GM19025 (cell line): ENCODE data around the gene GTF3C6.
"Not testable (repeated sequence)": the region's sequence is repeated elsewhere in the genome, so short reads cannot be mapped to it uniquely, and the experiment has no call there.

ENCODE experiments used
- ATAC-seq: cut with Tn5 transposase; IDR thresholded peaks from one replicate; pipeline ENCODE4 v1.9.1; 2021; ENCODE audit warnings: mild to moderate bottlenecking, low read depth, moderate library complexity; ENCODE audit not compliant: unreplicated experiment

Gene GTF3C6

DNA sequence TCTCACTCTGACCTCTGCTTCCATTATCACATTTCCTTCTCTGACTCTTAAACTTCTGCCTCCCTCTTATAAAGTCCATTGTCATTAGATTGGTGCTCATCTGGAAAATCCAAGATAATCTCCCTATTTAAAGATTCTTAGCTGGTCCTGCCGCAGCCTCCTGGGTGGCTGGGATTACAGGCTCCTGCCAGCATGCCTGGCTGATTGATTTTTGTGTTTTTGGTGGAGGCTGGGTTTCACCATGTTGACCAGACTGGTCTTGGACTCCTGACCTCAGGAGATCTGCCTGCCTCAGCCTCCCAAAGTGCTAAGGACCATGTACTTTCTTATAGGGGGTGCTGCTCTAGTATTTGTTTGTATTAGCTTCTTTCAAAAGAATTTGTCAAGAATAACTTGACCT lies 18.1 kb downstream of the GTF3C6 start:
- no peak for ATAC-seq

DNA sequence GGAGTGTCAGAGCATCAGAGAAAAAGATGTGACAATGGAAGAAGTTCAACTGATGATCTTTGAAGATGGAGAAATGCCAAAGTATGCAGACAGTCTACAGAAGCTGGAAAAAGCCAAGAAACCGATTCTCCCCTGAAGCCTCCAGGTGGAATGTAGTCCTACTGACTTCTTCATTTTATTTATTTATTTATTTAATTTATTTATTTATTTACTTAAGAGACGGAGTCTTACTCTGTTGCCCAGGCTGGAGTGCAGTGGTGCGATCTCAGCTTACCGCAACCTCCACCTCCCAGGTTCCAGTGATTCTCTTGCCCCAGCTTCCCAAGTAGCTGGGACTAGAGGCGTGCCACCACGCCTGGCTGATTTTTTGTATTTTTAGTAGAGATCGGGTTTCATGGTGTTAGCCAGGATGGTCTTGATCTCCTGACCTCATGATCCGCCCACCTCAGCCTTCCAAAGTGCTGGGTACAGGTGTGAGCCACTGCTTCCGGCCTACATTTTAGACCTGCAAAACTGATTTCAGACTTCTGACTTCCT lies 21.1 kb downstream of the GTF3C6 start:
- no peak for ATAC-seq

DNA sequence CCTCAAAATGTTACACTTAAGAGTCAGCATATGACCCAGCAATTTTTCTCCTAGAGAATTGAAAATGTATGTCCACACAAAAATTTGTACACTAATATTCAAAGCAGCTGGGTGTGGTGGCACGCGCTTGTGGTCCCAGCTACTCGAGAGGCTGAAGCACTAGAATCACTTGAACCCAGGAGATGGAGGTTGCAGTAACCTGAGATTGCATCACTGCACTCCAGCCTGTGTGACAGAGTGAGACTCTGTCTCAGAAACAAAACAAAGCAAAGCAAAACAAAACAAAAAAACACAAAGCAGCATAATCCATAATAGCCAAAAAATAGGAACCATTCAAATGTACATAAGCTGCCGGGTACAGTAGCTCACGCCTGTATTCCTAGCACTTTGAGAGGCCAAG lies 21.7 kb downstream of the GTF3C6 start:
- no peak for ATAC-seq

- no peak for ATAC-seq
These were observed 22.1 kb downstream of the GTF3C6 start for GRCh38 chr6:110980648-110981047.

DNA sequence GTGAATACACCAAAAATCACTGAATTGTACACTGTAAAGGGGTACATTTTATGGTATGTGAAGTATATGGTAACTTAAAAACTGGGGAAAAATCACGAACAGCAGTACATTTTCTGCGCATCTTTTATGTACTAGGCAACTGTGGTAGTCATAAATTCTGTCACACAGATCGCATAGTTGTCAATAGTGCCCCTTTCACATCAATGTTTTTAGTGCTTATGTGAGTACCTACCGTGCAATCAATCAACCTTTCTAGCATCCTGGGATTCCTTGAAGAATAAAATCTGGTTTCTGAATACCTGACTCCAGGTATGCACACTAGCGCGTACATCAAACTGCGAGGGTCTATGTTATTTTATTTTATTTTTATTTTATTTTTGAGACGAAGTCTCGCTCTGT lies 22.7 kb downstream of the GTF3C6 start:
- ATAC-seq = no peak

GRCh38 chr6:110990840-110991576 lies 32.5 kb downstream of the GTF3C6 start:
- no peak for ATAC-seq

- ATAC-seq = no peak
These were observed 38.2 kb downstream of the GTF3C6 start for GRCh38 chr6:110996691-110997090.

- ATAC-seq = no peak
These were observed 41.2 kb downstream of the GTF3C6 start for GRCh38 chr6:110999634-111000270.

DNA sequence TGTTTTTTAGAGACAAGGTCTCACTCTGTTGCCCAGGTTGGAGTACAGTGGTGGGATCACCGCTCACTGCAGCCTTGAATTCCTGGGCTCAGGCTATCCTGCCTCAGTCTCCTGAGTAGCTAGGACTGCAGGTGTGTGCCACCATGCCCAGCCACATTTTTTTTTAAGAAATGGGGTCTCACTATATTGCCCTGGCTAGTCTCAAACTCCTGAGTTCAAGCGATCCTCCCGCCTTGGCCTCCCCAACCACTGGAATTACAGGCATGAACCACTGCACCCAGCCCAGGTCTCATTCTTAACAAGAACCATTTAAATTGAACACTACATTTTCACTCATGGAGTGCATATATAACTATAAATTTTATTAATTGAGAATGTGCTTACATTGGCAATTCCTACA lies 43.8 kb downstream of the GTF3C6 start:
- no peak for ATAC-seq

- ATAC-seq = no peak
These were observed 53.0 kb downstream of the GTF3C6 start for GRCh38 chr6:111011360-111012142.

- no peak for ATAC-seq
These were observed 53.6 kb downstream of the GTF3C6 start for GRCh38 chr6:111012143-111012452.

GRCh38 chr6:111012520-111012919 lies 54.0 kb downstream of the GTF3C6 start:
- ATAC-seq = not testable (repeated sequence)

GRCh38 chr6:111013144-111013915 lies 54.8 kb downstream of the GTF3C6 start:
- ATAC-seq = no peak

DNA sequence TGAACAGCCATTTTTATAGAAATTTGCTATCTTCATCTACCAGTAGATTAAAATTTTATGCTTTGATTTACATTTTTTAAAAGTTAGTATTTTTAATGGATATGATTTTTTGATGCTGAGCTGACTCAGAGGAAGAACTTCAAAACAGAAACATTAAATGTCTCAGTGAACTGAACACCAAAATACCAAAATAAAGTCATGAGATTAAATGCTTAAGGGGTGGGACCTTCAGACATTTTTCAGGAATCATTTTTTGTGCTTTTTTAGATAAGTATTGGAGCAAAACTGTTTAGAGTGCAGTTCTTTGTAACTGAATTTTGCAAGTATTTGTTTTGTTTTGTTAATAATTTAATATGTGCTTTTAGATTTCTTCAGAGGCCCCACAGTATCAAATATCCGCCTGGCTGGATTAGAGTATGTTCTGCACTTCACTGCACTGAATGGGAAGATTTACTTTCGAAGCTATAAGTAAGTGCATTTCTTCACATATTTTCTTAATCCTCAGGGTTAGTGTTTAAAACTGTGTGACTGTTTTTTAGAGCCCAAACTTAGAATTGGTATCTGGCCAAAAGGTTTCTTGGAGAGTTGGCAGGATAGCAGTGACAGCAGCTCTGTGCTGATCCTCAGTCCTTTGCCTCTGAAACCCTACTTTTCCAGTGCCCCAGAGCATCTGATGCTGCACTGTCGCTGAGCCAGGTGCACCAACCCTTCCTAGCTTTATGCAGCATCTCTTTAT lies 57.1 kb downstream of the GTF3C6 start:
- no peak for ATAC-seq

GRCh38 chr6:111017241-111017640 lies 58.7 kb downstream of the GTF3C6 start:
- not testable (repeated sequence) for ATAC-seq
